Left ventricle myocardium inferior (tissue), 1 donor: ENCODE results near the gene FIBIN. TPM values are rescaled to one million over a fixed set of nuclear protein-coding genes. Genes with fewer than 3 reads are reported as not detected.

Experiments used
- DNase-seq: peaks from one replicate; pipeline ENCODE4 v3.0.0-alpha.2; 2020
- H3K27ac ChIP-seq: fragments of 200-600 bp; replicated peaks from 2 replicates; pipeline ENCODE4 v1.8.0; 2021
- H3K27me3 ChIP-seq: fragments of 200-600 bp; 2 replicates; pipeline ENCODE4 v1.8.0; 2021; ENCODE audit warnings: low read depth
- H3K36me3 ChIP-seq: fragments of 200-600 bp; 2 replicates; pipeline ENCODE4 v1.8.0; 2021
- H3K4me1 ChIP-seq: fragments of 200-600 bp; 2 replicates; pipeline ENCODE4 v1.8.0; 2021
- H3K4me3 ChIP-seq: fragments of 200-600 bp; 2 replicates; pipeline ENCODE4 v1.8.0; 2021; ENCODE audit warnings: mild to moderate bottlenecking, moderate library complexity
- H3K9me3 ChIP-seq: fragments of 200-600 bp; replicated peaks from 2 replicates; pipeline ENCODE4 v1.8.0; 2021
- intact Hi-C: fragments of 100-400 bp; cut with micrococcal nuclease; formaldehyde crosslinking; loops from one replicate; pipeline ENCODE4 v1.11.0; 2022
- total RNA-seq: library from RNA; stranded (reverse); fragmentation: NEBNext Ultra II Directional; extraction: Animal tissue kit (Norgen Biotek cat#: 25700); gene quantifications from one replicate; pipeline ENCODE4 v1.2.1, GENCODE V29; 2021
- TF ChIP-seq, protein P1 (sequence below): fragments of 200-600 bp; IDR thresholded peaks from 2 replicates; pipeline ENCODE4 v1.8.0; 2021; ENCODE audit warnings: antibody characterized with exemption, mild to moderate bottlenecking, borderline replicate concordance
- donor health status: DM: no; HTN: yes; CAD: no; lungs with severe emphysema.

FIBIN gene
- total RNA-seq, 1 donor from 2014 or later = 10.5 TPM

GRCh38 chr11:26985470-26985869 lies 8.4 kb upstream of the FIBIN start:
- Histone ChIP-seq H3K4me3 (no peak overlapping the region), H3K36me3 (no peaks in the 10 kb centered on the region), H3K27ac (peak overlapping the region; percentile 52), H3K9me3 (peaks cover 34% of the 10 kb centered on the region), H3K4me1 (no peaks in the 10 kb centered on the region), H3K27me3 (no peaks in the 10 kb centered on the region)
- TF ChIP-seq, protein P1, sequence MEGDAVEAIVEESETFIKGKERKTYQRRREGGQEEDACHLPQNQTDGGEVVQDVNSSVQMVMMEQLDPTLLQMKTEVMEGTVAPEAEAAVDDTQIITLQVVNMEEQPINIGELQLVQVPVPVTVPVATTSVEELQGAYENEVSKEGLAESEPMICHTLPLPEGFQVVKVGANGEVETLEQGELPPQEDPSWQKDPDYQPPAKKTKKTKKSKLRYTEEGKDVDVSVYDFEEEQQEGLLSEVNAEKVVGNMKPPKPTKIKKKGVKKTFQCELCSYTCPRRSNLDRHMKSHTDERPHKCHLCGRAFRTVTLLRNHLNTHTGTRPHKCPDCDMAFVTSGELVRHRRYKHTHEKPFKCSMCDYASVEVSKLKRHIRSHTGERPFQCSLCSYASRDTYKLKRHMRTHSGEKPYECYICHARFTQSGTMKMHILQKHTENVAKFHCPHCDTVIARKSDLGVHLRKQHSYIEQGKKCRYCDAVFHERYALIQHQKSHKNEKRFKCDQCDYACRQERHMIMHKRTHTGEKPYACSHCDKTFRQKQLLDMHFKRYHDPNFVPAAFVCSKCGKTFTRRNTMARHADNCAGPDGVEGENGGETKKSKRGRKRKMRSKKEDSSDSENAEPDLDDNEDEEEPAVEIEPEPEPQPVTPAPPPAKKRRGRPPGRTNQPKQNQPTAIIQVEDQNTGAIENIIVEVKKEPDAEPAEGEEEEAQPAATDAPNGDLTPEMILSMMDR = no peak
- no peak for DNase-seq
- intact Hi-C loops = no loop called here

GRCh38 chr11:26985943-26986342 lies 8.0 kb upstream of the FIBIN start:
- H3K9me3 ChIP-seq = peaks cover 30% of the 10 kb centered on the region
- no peaks in the 10 kb centered on the region for H3K27me3 ChIP-seq
- H3K4me3 ChIP-seq = no peak overlapping the region
- intact Hi-C loops = no loop called here
- no peaks in the 10 kb centered on the region for H3K4me1 ChIP-seq
- no peaks in the 10 kb centered on the region for H3K36me3 ChIP-seq
- no peak for DNase-seq
- H3K27ac ChIP-seq = peak overlapping the region; percentile 52
- TF ChIP-seq, protein P1 = no peak

GRCh38 chr11:26987272-26987671 lies 6.6 kb upstream of the FIBIN start:
- TF ChIP-seq, protein P1 = no peak
- Histone ChIP-seq H3K27me3 (peaks cover under 1% of the 10 kb centered on the region), H3K4me3 (no peak overlapping the region), H3K4me1 (no peaks in the 10 kb centered on the region), H3K9me3 (peaks cover 18% of the 10 kb centered on the region), H3K27ac (no peak overlapping the region), H3K36me3 (no peaks in the 10 kb centered on the region)
- intact Hi-C loops = no loop called here
- DNase-seq = no peak

- H3K27ac ChIP-seq = no peak overlapping the region
- TF ChIP-seq, protein P1 = no peak
- H3K36me3 ChIP-seq = no peaks in the 10 kb centered on the region
- H3K4me3 ChIP-seq = no peak overlapping the region
- peaks cover 13% of the 10 kb centered on the region for H3K9me3 ChIP-seq
- H3K27me3 ChIP-seq = peaks cover 5% of the 10 kb centered on the region
- H3K4me1 ChIP-seq = no peaks in the 10 kb centered on the region
- DNase-seq = no peak
- intact Hi-C loops = no loop called here
These were observed 6.2 kb upstream of the FIBIN start for GRCh38 chr11:26987731-26988130.

DNA sequence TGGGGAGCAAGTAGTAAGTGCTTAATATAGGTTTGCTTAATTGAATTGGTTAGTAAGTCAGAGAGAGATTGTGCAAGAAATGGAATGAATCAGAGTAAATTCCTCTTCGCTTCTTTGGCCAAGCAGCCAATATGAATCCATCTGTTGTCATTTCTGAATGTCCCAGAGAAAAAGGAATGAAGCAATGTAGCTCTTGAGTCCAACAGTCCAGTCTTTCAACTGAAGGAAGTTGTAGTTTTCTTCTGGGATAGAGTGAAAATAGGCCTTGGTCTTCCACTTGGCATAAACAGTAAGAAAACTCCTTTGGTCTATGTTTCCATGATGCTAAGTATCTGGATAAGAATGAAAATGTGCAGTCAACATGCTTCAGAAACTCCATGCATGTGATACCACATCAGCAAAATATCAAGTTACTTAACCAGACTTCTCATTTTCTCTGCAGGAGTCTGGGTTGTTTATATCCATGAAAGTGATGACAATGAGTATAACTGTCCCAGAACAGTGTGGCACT lies 1.8 kb upstream of the FIBIN start:
- Histone ChIP-seq H3K9me3 (no peaks in the 10 kb centered on the region), H3K27me3 (peaks cover 28% of the 10 kb centered on the region), H3K4me3 (no peak overlapping the region), H3K4me1 (no peaks in the 10 kb centered on the region), H3K36me3 (no peaks in the 10 kb centered on the region), H3K27ac (peak overlapping the region; percentile 86)
- DNase-seq = no peak
- TF ChIP-seq, protein P1 = no peak
- intact Hi-C loops = no loop called here
